HEK293 (cell line): Measurements from ENCODE around the gene EDNRB.

Experiments
- CTCF ChIA-PET: fragments of 350-600 bp; formaldehyde crosslinking; extraction: SDS; loops from one replicate; lab custom pipeline; 2021; ENCODE audit warnings: antibody characterized with exemption; lab: Yijun Ruan, JAX
- POLR2A ChIA-PET: fragments of 300-600 bp; formaldehyde crosslinking; extraction: SDS; loops from one replicate; lab custom pipeline; 2020; ENCODE audit warnings: antibody characterized with exemption, inconsistent platforms; lab: Yijun Ruan, JAX
- H3K27ac ChIP-seq: fragments of 200-500 bp; sonication (Bioruptor generic); 2 replicates; pipeline ENCODE4 v1.5.1; 2014; ENCODE audit warnings: low read depth, low read length, control low read depth, inconsistent platforms; ENCODE audit errors: extremely low read depth
- H3K36me3 ChIP-seq, 2 experiments: fragments of 200-500 bp in 1 of 2; sonication (Bioruptor generic) in 1 of 2; 1 replicate in 1 of 2; 2 replicates in 1 of 2; pipeline ENCODE4 v1.5.1; 2014 to 2017; ENCODE audit warnings: inconsistent platforms in 2 of 2, low read length in 2 of 2; ENCODE audit not compliant: control insufficient read depth in 2 of 2, insufficient read depth in 1 of 2
- H3K4me1 ChIP-seq: fragments of 200-500 bp; sonication (Bioruptor generic); 2 replicates; pipeline ENCODE4 v1.5.1; 2014; ENCODE audit warnings: mild to moderate bottlenecking, low read length, inconsistent platforms; ENCODE audit not compliant: control insufficient read depth, insufficient read depth
- H3K4me3 ChIP-seq: 2 replicates; pipeline ENCODE4 v1.5.1; 2011; ENCODE audit warnings: low read depth, mild to moderate bottlenecking, control low read depth, low read length, moderate library complexity
- H3K9me3 ChIP-seq: fragments of 200-500 bp; sonication (Bioruptor generic); 2 replicates; pipeline ENCODE4 v1.5.1; 2014; ENCODE audit warnings: low read depth, low read length, inconsistent platforms; ENCODE audit not compliant: control insufficient read depth, insufficient read depth
- SETDB1 ChIP-seq: IDR thresholded peaks from one replicate; pipeline ENCODE4 v1.6.1; 2017; ENCODE audit warnings: mild to moderate bottlenecking, low read length, moderate library complexity, mixed read lengths; ENCODE audit not compliant: insufficient read length
- ZFP69B ChIP-seq: fragments of 450-650 bp; formaldehyde crosslinking; IDR thresholded peaks from 2 replicates; pipeline ENCODE4 v1.5.1; 2016; ENCODE audit warnings: missing biosample characterization, missing genetic modification characterization
- ZNF10 ChIP-seq: fragments of 450-650 bp; formaldehyde crosslinking; IDR thresholded peaks from 2 replicates; pipeline ENCODE4 v1.5.1; 2017; ENCODE audit warnings: missing biosample characterization, missing genetic modification characterization
- ZNF114 ChIP-seq: fragments of 450-650 bp; formaldehyde crosslinking; IDR thresholded peaks from 2 replicates; pipeline ENCODE4 v1.5.0; 2017; ENCODE audit warnings: missing biosample characterization, missing genetic modification characterization
- ZNF121 ChIP-seq: fragments of 450-650 bp; formaldehyde crosslinking; IDR thresholded peaks from 2 replicates; pipeline ENCODE4 v1.5.1; 2016; ENCODE audit warnings: missing biosample characterization, missing genetic modification characterization
- ZNF140 ChIP-seq: fragments of 450-650 bp; formaldehyde crosslinking; IDR thresholded peaks from 2 replicates; pipeline ENCODE4 v1.5.1; 2016; ENCODE audit warnings: missing biosample characterization, missing genetic modification characterization
- ZNF341 ChIP-seq: fragments of 450-650 bp; formaldehyde crosslinking; IDR thresholded peaks from 2 replicates; pipeline ENCODE4; 2016; ENCODE audit warnings: low read depth, missing biosample characterization, missing genetic modification characterization
- ZNF366 ChIP-seq: fragments of 450-650 bp; formaldehyde crosslinking; conservative IDR thresholded peaks from 2 replicates; pipeline ENCODE4 v1.5.1; 2016; ENCODE audit warnings: missing biosample characterization, missing genetic modification characterization
- ZNF473 ChIP-seq: fragments of 450-650 bp; formaldehyde crosslinking; IDR thresholded peaks from 2 replicates; pipeline ENCODE4 v1.5.1; 2017; ENCODE audit warnings: missing biosample characterization, missing genetic modification characterization
- ZNF521 ChIP-seq: fragments of 450-650 bp; formaldehyde crosslinking; IDR thresholded peaks from 2 replicates; pipeline ENCODE4 v1.5.1; 2017; ENCODE audit warnings: missing biosample characterization, mild to moderate bottlenecking, missing genetic modification characterization
- ZNF664 ChIP-seq: fragments of 450-650 bp; formaldehyde crosslinking; IDR thresholded peaks from 2 replicates; pipeline ENCODE4 v1.5.1; 2016; ENCODE audit warnings: missing biosample characterization, missing genetic modification characterization
- ZNF792 ChIP-seq: fragments of 450-650 bp; formaldehyde crosslinking; IDR thresholded peaks from 2 replicates; pipeline ENCODE4 v1.5.1; 2016; ENCODE audit warnings: missing biosample characterization, missing genetic modification characterization
- ZSCAN30 ChIP-seq: fragments of 450-650 bp; IDR thresholded peaks from 2 replicates; pipeline ENCODE4 v1.5.1; 2018; ENCODE audit warnings: missing biosample characterization, mild to moderate bottlenecking, missing genetic modification characterization, moderate library complexity
- TF ChIP-seq, protein P1 (sequence below): fragments of 450-650 bp; formaldehyde crosslinking; IDR thresholded peaks from 2 replicates; pipeline ENCODE4 v1.5.1; 2016; ENCODE audit warnings: missing biosample characterization, missing genetic modification characterization, borderline replicate concordance
- TF ChIP-seq, protein P2 (sequence below): fragments of 450-650 bp; formaldehyde crosslinking; optimal IDR thresholded peaks from 2 replicates; pipeline ENCODE3; 2016; ENCODE audit warnings: missing biosample characterization, mild to moderate bottlenecking, missing genetic modification characterization
- TF ChIP-seq, protein P3 (sequence below): fragments of 450-650 bp; formaldehyde crosslinking; IDR thresholded peaks from 2 replicates; pipeline ENCODE4 v1.5.1; 2016; ENCODE audit warnings: missing biosample characterization, missing genetic modification characterization
- TF ChIP-seq, protein P4 (sequence below): fragments of 450-650 bp; formaldehyde crosslinking; IDR thresholded peaks from 2 replicates; pipeline ENCODE4 v1.5.1; 2017; ENCODE audit warnings: missing biosample characterization, missing genetic modification characterization
- TF ChIP-seq, protein P5 (sequence below): fragments of 450-650 bp; IDR thresholded peaks from 2 replicates; pipeline ENCODE4 v1.5.1; 2018; ENCODE audit warnings: missing biosample characterization, mild to moderate bottlenecking, missing genetic modification characterization

Gene EDNRB

DNA sequence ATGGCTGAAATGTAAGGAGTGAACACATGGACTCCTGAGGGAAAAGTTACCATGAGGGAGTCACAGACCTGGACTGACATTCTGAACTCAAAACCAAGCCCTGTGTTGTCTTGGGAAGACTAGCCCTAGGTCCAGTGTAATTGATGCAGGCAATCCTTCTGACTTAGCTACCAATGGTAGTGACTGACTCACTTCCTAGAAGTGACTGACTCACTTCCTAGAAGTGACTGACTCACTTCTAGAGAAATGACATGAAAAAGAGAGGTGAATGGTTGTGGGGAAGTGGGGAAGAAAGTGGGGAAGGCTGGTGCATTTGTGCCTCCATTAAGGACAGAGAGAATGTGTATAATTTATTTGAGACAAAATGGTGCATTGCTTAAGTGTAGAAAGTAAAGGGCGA is 49.9 kb downstream of the EDNRB start (continued):
- TF ChIP-seq, protein P1, sequence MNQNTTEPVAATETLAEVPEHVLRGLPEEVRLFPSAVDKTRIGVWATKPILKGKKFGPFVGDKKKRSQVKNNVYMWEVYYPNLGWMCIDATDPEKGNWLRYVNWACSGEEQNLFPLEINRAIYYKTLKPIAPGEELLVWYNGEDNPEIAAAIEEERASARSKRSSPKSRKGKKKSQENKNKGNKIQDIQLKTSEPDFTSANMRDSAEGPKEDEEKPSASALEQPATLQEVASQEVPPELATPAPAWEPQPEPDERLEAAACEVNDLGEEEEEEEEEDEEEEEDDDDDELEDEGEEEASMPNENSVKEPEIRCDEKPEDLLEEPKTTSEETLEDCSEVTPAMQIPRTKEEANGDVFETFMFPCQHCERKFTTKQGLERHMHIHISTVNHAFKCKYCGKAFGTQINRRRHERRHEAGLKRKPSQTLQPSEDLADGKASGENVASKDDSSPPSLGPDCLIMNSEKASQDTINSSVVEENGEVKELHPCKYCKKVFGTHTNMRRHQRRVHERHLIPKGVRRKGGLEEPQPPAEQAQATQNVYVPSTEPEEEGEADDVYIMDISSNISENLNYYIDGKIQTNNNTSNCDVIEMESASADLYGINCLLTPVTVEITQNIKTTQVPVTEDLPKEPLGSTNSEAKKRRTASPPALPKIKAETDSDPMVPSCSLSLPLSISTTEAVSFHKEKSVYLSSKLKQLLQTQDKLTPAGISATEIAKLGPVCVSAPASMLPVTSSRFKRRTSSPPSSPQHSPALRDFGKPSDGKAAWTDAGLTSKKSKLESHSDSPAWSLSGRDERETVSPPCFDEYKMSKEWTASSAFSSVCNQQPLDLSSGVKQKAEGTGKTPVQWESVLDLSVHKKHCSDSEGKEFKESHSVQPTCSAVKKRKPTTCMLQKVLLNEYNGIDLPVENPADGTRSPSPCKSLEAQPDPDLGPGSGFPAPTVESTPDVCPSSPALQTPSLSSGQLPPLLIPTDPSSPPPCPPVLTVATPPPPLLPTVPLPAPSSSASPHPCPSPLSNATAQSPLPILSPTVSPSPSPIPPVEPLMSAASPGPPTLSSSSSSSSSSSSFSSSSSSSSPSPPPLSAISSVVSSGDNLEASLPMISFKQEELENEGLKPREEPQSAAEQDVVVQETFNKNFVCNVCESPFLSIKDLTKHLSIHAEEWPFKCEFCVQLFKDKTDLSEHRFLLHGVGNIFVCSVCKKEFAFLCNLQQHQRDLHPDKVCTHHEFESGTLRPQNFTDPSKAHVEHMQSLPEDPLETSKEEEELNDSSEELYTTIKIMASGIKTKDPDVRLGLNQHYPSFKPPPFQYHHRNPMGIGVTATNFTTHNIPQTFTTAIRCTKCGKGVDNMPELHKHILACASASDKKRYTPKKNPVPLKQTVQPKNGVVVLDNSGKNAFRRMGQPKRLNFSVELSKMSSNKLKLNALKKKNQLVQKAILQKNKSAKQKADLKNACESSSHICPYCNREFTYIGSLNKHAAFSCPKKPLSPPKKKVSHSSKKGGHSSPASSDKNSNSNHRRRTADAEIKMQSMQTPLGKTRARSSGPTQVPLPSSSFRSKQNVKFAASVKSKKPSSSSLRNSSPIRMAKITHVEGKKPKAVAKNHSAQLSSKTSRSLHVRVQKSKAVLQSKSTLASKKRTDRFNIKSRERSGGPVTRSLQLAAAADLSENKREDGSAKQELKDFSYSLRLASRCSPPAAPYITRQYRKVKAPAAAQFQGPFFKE = no peak
- TF ChIP-seq SETDB1 = no peak
- TF ChIP-seq ZNF341 (tag by site-specific recombination) = no peak
- TF ChIP-seq ZFP69B = no peak
- no peak for TF ChIP-seq ZNF140 (tag by site-specific recombination)
- TF ChIP-seq ZNF121 = no peak
- no peak for TF ChIP-seq ZNF10 (tag by site-specific recombination)
- no peak for TF ChIP-seq ZNF521
- TF ChIP-seq ZSCAN30 (tag by site-specific recombination) = no peak
- TF ChIP-seq, all 188 proteins: peak for 0

DNA sequence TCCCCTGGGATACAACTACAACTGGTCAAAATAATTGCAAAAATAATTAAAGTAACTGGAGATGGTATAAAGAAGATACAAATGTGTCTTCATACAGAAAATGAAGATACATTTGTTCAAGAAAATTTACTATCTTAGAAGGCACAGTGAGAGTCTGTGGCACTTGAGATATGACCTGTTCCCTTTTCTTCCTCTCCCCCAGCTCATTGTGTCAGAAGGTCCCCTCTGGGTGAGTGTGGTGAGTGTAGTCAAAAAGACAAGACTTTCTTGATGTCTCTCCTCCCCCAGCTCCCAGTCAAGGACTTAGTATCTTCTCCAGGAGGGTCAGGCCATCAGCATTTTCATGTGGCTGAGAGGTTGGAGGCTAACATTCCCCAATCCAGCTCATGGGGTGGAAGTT is 51.7 kb downstream of the EDNRB start:
- Histone ChIP-seq H3K27ac (no peak overlapping the region), H3K4me3 (no peak overlapping the region), H3K36me3 (no peaks in the 10 kb centered on the region), H3K9me3 (no peaks in the 10 kb centered on the region), H3K4me1 (no peaks in the 10 kb centered on the region)
- CTCF ChIA-PET = no interaction called here
- POLR2A ChIA-PET = no interaction called here
- TF ChIP-seq ZNF473 (tag by site-specific recombination) = no peak
- TF ChIP-seq, protein P2, sequence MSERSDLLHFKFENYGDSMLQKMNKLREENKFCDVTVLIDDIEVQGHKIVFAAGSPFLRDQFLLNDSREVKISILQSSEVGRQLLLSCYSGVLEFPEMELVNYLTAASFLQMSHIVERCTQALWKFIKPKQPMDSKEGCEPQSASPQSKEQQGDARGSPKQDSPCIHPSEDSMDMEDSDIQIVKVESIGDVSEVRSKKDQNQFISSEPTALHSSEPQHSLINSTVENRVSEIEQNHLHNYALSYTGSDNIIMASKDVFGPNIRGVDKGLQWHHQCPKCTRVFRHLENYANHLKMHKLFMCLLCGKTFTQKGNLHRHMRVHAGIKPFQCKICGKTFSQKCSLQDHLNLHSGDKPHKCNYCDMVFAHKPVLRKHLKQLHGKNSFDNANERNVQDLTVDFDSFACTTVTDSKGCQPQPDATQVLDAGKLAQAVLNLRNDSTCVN (tag by site-specific recombination) = no peak
- no peak for TF ChIP-seq ZNF366 (tag by site-specific recombination)
- TF ChIP-seq, protein P3, sequence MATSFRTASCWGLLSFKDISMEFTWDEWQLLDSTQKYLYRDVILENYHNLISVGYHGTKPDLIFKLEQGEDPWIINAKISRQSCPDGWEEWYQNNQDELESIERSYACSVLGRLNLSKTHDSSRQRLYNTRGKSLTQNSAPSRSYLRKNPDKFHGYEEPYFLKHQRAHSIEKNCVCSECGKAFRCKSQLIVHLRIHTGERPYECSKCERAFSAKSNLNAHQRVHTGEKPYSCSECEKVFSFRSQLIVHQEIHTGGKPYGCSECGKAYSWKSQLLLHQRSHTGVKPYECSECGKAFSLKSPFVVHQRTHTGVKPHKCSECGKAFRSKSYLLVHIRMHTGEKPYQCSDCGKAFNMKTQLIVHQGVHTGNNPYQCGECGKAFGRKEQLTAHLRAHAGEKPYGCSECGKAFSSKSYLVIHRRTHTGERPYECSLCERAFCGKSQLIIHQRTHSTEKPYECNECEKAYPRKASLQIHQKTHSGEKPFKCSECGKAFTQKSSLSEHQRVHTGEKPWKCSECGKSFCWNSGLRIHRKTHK (tag by site-specific recombination) = no peak
- TF ChIP-seq ZNF114 (tag by site-specific recombination) = no peak
- TF ChIP-seq, protein P4, sequence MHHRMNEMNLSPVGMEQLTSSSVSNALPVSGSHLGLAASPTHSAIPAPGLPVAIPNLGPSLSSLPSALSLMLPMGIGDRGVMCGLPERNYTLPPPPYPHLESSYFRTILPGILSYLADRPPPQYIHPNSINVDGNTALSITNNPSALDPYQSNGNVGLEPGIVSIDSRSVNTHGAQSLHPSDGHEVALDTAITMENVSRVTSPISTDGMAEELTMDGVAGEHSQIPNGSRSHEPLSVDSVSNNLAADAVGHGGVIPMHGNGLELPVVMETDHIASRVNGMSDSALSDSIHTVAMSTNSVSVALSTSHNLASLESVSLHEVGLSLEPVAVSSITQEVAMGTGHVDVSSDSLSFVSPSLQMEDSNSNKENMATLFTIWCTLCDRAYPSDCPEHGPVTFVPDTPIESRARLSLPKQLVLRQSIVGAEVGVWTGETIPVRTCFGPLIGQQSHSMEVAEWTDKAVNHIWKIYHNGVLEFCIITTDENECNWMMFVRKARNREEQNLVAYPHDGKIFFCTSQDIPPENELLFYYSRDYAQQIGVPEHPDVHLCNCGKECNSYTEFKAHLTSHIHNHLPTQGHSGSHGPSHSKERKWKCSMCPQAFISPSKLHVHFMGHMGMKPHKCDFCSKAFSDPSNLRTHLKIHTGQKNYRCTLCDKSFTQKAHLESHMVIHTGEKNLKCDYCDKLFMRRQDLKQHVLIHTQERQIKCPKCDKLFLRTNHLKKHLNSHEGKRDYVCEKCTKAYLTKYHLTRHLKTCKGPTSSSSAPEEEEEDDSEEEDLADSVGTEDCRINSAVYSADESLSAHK (tag by site-specific recombination) = no peak
- TF ChIP-seq ZNF140 (tag by site-specific recombination) = no peak
- no peak for TF ChIP-seq ZNF792 (tag by site-specific recombination)
- TF ChIP-seq, protein P5, sequence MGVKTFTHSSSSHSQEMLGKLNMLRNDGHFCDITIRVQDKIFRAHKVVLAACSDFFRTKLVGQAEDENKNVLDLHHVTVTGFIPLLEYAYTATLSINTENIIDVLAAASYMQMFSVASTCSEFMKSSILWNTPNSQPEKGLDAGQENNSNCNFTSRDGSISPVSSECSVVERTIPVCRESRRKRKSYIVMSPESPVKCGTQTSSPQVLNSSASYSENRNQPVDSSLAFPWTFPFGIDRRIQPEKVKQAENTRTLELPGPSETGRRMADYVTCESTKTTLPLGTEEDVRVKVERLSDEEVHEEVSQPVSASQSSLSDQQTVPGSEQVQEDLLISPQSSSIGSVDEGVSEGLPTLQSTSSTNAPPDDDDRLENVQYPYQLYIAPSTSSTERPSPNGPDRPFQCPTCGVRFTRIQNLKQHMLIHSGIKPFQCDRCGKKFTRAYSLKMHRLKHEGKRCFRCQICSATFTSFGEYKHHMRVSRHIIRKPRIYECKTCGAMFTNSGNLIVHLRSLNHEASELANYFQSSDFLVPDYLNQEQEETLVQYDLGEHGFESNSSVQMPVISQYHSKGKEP (tag by site-specific recombination) = no peak
- TF ChIP-seq ZNF664 = no peak
